Sigmoid colon (tissue), 4 donors: ENCODE results near the gene ACP4.

Experiments used
- EP300 ChIP-seq, 4 donors: sonication (generic); formaldehyde crosslinking; IDR thresholded peaks; one replicate each; pipeline ENCODE4 v1.6.1; 2017; ENCODE audit warnings: antibody characterized with exemption in 4 of 4
- POLR2A ChIP-seq, 2 donors: fragments of 450-650 bp; IDR thresholded peaks; one replicate each; pipeline ENCODE4 v1.6.1; 2016; ENCODE audit warnings: antibody characterized with exemption in 2 of 2, mild to moderate bottlenecking in 2 of 2, moderate library complexity in 2 of 2
- POLR2AphosphoS5 ChIP-seq, 4 donors: sonication (generic); formaldehyde crosslinking; IDR thresholded peaks; one replicate each; pipeline ENCODE4 v1.6.1; 2017; ENCODE audit warnings: antibody characterized with exemption in 4 of 4
- TF ChIP-seq, protein P1 (sequence below), 4 experiments: fragments of 450-650 bp in 3 of 4; fragments of 200-600 bp in 1 of 4; IDR thresholded peaks; one replicate each; pipeline ENCODE4 v1.5.1; 2016 to 2019; ENCODE audit warnings: antibody characterized with exemption in 4 of 4, mild to moderate bottlenecking in 3 of 4, moderate library complexity in 2 of 4

DNA sequence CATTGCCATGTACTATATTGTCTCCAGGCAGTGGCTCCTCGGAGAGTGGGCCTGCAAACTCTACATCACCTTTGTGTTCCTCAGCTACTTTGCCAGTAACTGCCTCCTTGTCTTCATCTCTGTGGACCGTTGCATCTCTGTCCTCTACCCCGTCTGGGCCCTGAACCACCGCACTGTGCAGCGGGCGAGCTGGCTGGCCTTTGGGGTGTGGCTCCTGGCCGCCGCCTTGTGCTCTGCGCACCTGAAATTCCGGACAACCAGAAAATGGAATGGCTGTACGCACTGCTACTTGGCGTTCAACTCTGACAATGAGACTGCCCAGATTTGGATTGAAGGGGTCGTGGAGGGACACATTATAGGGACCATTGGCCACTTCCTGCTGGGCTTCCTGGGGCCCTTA lies 19.3 kb upstream of the ACP4 start:
- TF ChIP-seq POLR2AphosphoS5 (IDR thresholded peaks at IDR 0.05): no peak
- no peak for TF ChIP-seq POLR2A (IDR thresholded peaks at IDR 0.05)
- TF ChIP-seq, protein P1, sequence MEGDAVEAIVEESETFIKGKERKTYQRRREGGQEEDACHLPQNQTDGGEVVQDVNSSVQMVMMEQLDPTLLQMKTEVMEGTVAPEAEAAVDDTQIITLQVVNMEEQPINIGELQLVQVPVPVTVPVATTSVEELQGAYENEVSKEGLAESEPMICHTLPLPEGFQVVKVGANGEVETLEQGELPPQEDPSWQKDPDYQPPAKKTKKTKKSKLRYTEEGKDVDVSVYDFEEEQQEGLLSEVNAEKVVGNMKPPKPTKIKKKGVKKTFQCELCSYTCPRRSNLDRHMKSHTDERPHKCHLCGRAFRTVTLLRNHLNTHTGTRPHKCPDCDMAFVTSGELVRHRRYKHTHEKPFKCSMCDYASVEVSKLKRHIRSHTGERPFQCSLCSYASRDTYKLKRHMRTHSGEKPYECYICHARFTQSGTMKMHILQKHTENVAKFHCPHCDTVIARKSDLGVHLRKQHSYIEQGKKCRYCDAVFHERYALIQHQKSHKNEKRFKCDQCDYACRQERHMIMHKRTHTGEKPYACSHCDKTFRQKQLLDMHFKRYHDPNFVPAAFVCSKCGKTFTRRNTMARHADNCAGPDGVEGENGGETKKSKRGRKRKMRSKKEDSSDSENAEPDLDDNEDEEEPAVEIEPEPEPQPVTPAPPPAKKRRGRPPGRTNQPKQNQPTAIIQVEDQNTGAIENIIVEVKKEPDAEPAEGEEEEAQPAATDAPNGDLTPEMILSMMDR (IDR thresholded peaks at IDR 0.05): no peak
- no peak for TF ChIP-seq EP300 (IDR thresholded peaks at IDR 0.05)
